ENCODE data around the gene KDM4B.

- TF ChIP-seq POLR2A (IDR thresholded peaks at IDR 0.05) (no peak), CTCF (IDR thresholded peaks at IDR 0.05) (no peak)
Measured at GRCh38 chr19:5098646-5099045, 129.7 kb downstream of the KDM4B start.
